Upper lobe of left lung (tissue), 6 donors: Measurements from ENCODE around the gene ABCC8. TPM values are rescaled to one million over a fixed set of nuclear protein-coding genes. Genes with fewer than 3 reads are reported as not detected.
A peak's percentile ranks its signal among the peaks of the same experiment; 100 is the strongest.

ENCODE experiments used
- ATAC-seq, 2 donors: fragments of 200-7000 bp; cut with Tn5 transposase; one replicate each; pipeline ENCODE4 v1.9.1; 2022; ENCODE audit warnings: mild to moderate bottlenecking in 2 of 2, moderate library complexity in 2 of 2; ENCODE audit not compliant: low FRiP score in 2 of 2
- DNase-seq, 2 donors: peaks; one replicate each; pipeline ENCODE4 v3.0.0-alpha.2; 2019 to 2020
- H3K27ac ChIP-seq, 4 donors: fragments of 200-600 bp; sonication (generic); one replicate each; pipeline ENCODE4 v1.5.1; 2016 to 2019
- H3K27me3 ChIP-seq, 4 donors: fragments of 200-600 bp; sonication (generic); one replicate each; pipeline ENCODE4 v1.5.1; 2017 to 2019
- H3K36me3 ChIP-seq, 4 donors: fragments of 200-600 bp; sonication (generic); one replicate each; pipeline ENCODE4 v1.5.1; 2016 to 2019
- H3K4me1 ChIP-seq, 4 donors: fragments of 200-600 bp; sonication (generic); one replicate each; pipeline ENCODE4 v1.5.1; 2018 to 2019
- H3K4me3 ChIP-seq, 4 donors: fragments of 200-600 bp; sonication (generic); one replicate each; pipeline ENCODE4 v1.5.1; 2017 to 2019; ENCODE audit warnings: mild to moderate bottlenecking in 2 of 4, moderate library complexity in 1 of 4
- H3K9me3 ChIP-seq, 4 donors: fragments of 200-600 bp; sonication (generic); one replicate each; pipeline ENCODE4 v1.5.1; 2018 to 2019
- EP300 ChIP-seq, 4 donors: sonication (generic); formaldehyde crosslinking; IDR thresholded peaks; one replicate each; pipeline ENCODE4 v1.5.1; 2017; ENCODE audit warnings: antibody characterized with exemption in 4 of 4, control low read depth in 2 of 4
- POLR2A ChIP-seq, 4 donors: fragments of 450-650 bp; IDR thresholded peaks; one replicate each; pipeline ENCODE4 v1.5.1; 2016 to 2017; ENCODE audit warnings: antibody characterized with exemption in 4 of 4, mild to moderate bottlenecking in 2 of 4
- POLR2AphosphoS5 ChIP-seq, 2 donors: sonication (generic); formaldehyde crosslinking; IDR thresholded peaks; one replicate each; pipeline ENCODE4 v1.5.1; 2017; ENCODE audit warnings: antibody characterized with exemption in 2 of 2
- WGBS, 2 donors: methylation state at CpG; one replicate each; pipeline ENCODE4 v1.1.5; 2017 to 2018; 5-methylcytosine and 5-hydroxymethylcytosine counted together
- total RNA-seq, 6 donors: library from RNA; depleted of rRNA in 4 of 6; stranded (reverse); fragments of >200 nt in 4 of 6; gene quantifications; one replicate each; pipeline versions ENCODE4 v1.1.0 to v1.2.1, GENCODE V29; 2016 to 2021
- TF ChIP-seq, protein P1 (sequence below), 6 experiments: fragments of 450-650 bp in 4 of 6; fragments of 200-600 bp in 2 of 6; sonication (generic) in 2 of 6; IDR thresholded peaks; one replicate each; pipeline ENCODE4 v1.5.1; 2016 to 2019; ENCODE audit warnings: antibody characterized with exemption in 6 of 6
- donor health status: DM: no; HTN: no; CAD: no; lungs with moderate emphysema.
- donor health status: DM: no; HTN: yes; CAD: no; lungs with severe emphysema.

Gene ABCC8
- total RNA-seq, 6 donors from 2014 or later: 1.7 to 62.7 (median 12.5) TPM

DNA sequence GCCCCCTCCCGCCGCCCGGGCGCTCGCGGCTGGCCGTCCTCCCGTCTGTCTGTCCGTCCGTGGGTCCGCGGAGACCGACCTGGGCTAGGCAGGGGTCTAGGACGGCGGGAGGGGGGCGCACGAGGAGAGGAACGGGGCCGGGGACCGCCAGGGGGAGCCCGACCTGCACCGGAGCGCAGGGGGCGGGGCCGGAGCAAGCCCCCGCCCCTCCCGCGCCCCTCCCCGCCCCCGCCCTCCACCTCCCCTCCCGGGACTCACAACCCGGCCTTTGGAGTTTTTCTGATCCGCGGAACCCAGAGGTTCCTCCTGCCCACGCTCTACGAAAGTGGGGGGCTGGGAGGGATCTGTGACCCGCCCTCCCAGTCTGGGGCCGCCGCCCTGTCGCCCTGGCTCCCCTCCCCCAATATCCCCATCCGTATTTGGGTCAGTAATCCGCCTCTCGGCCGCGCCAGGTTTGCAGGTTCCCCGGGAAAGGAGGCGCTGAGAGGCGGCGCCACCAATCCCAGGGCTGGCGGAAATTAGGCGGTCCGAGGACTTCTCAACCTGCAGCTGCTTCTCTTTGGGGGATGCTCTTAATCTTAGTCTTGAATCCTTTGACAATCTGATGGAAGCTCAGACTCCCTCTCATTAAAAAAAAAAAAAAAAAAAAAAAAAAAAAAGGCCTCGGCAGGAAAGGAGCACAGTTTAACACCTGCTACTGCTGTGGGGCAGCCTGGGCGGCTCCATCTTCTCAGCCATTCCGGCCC, 87.3 kb downstream of the ABCC8 start:
- H3K4me3 ChIP-seq: peak overlapping the region; percentile 30 to 69 (median 61)
- no peaks in the 10 kb centered on the region for H3K9me3 ChIP-seq
- no peaks in the 10 kb centered on the region for H3K36me3 ChIP-seq
- 13 to 18% methylated on average over 12 to 16 of the region's 55 CpGs for WGBS, 2 donors
- ATAC-seq (peak; percentile 76 to 80), DNase-seq (peak; percentile 80 to 95)
- peak overlapping the region in 2 of 4 donors; percentile 61 to 72 for H3K27ac ChIP-seq
- no peaks in the 10 kb centered on the region for H3K27me3 ChIP-seq
- peaks cover 4 to 39% (median 11%) of the 10 kb centered on the region in 4 donors for H3K4me1 ChIP-seq
- TF ChIP-seq POLR2A (IDR thresholded peaks at IDR 0.05) (no peak), POLR2AphosphoS5 (IDR thresholded peaks at IDR 0.05) (peak in 1 of 2 donors; percentile 39)
- TF ChIP-seq, protein P1, sequence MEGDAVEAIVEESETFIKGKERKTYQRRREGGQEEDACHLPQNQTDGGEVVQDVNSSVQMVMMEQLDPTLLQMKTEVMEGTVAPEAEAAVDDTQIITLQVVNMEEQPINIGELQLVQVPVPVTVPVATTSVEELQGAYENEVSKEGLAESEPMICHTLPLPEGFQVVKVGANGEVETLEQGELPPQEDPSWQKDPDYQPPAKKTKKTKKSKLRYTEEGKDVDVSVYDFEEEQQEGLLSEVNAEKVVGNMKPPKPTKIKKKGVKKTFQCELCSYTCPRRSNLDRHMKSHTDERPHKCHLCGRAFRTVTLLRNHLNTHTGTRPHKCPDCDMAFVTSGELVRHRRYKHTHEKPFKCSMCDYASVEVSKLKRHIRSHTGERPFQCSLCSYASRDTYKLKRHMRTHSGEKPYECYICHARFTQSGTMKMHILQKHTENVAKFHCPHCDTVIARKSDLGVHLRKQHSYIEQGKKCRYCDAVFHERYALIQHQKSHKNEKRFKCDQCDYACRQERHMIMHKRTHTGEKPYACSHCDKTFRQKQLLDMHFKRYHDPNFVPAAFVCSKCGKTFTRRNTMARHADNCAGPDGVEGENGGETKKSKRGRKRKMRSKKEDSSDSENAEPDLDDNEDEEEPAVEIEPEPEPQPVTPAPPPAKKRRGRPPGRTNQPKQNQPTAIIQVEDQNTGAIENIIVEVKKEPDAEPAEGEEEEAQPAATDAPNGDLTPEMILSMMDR (IDR thresholded peaks at IDR 0.05): peak; percentile 79 to 86 (median 84)

DNA sequence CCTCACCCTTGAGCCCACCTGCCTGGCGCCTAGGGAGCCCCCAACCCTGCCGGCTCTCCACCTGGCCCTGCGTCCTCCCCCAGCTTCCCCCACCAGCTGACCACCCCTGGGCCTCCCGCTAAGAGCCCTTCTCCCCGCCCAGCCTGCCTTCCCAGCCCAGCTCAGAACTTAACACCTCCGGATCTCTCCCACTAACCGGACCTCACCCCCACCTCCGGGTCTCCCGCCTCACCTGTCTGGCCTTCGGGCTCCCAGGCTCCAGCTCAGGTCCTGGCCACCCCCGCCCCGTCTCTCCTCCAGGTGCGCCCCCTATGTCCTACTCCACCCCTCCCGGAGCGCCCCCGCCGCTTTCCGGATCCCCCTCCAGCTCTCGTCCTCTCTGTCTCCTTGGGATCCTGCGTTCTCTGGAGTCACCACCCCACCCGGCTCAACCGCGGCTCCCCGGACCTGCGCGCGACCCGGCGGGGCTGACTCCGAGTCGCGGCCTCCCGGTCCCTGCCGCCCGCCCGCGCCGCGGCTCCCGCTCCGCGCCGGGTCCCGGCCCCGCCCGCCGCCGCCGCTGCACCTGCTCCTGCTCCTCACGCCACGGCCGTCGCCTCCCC, 87.9 kb downstream of the ABCC8 start, which contains the start of gene KCNJ11:
Gene KCNJ11 (minus strand): TSS at position 51 of the 602 bp plus-strand sequence. CDS start 568 bp downstream, outside the sequence.
- peak within 1 kb of the TSS in 2 of 4 donors; percentile 61 to 72 for H3K27ac ChIP-seq
- ATAC-seq (peak in 1 of 2 donors; percentile 41), DNase-seq (no peak)
- no peaks in the 10 kb centered on the region for H3K36me3 ChIP-seq
- peak within 1 kb of the TSS; percentile 30 to 69 (median 61) for H3K4me3 ChIP-seq
- 5 to 9% methylated on average over 16 to 45 of the region's 53 CpGs for WGBS, 2 donors
- H3K27me3 ChIP-seq: no peaks in the 10 kb centered on the region
- TF ChIP-seq POLR2AphosphoS5 (IDR thresholded peaks at IDR 0.05): no peak
- H3K4me1 ChIP-seq: peaks cover 4 to 39% (median 11%) of the 10 kb centered on the region in 4 donors
- H3K9me3 ChIP-seq: no peaks in the 10 kb centered on the region

DNA sequence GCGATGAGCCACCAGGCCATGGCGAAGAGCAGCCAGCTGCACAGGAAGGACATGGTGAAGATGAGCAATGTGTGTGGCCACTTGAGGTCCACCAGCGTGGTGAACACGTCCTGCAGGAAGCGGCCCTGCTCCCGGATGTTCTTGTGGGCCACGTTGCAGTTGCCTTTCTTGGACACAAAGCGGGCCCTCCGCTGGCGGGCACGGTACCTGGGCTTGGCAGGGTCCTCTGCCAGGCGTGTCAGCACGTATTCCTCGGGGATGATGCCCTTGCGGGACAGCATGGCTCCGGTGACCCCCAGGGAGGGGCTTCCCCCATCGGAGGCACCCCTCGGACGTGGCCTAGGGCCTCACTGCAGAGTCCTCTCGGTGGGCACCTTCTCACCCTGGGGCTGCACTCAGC, 88.8 kb downstream of the ABCC8 start:
- Histone ChIP-seq H3K27ac (no peak overlapping the region), H3K9me3 (no peaks in the 10 kb centered on the region), H3K27me3 (no peaks in the 10 kb centered on the region), H3K4me3 (no peak overlapping the region), H3K36me3 (no peaks in the 10 kb centered on the region), H3K4me1 (peaks cover 4 to 39% (median 11%) of the 10 kb centered on the region in 4 donors)
- ATAC-seq: no peak
- 84 to 95% methylated on average over 16 to 20 of the region's 20 CpGs for WGBS, 2 donors
- TF ChIP-seq POLR2AphosphoS5 (IDR thresholded peaks at IDR 0.05) (no peak), EP300 (IDR thresholded peaks at IDR 0.05) (no peak), POLR2A (IDR thresholded peaks at IDR 0.05) (no peak)
- TF ChIP-seq, protein P1 (IDR thresholded peaks at IDR 0.05): no peak
- DNase-seq: peak in 1 of 2 donors; percentile 69

DNA sequence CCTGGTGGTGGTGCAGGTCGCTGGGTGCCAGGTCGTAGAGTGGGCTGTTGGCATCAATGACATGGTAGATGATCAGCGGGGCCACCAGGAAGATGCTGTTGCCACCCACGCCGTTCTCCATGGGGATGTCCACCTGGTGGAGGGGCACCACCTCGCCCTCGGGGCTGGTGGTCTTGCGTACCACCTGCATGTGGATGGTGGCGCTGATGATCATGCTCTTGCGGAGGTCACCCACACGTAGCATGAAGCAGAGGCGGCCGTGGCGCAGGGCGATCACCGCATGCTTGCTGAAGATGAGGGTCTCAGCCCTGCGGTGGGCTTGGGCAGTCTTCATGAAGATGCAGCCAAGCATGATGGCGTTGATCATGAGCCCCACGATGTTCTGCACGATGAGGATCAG, 89.4 kb downstream of the ABCC8 start:
- Histone ChIP-seq H3K4me3 (no peak overlapping the region), H3K36me3 (no peaks in the 10 kb centered on the region), H3K4me1 (peaks cover 4 to 39% (median 11%) of the 10 kb centered on the region in 4 donors), H3K27me3 (no peaks in the 10 kb centered on the region), H3K9me3 (no peaks in the 10 kb centered on the region), H3K27ac (no peak overlapping the region)
- peak in 1 of 2 donors; percentile 78 for DNase-seq
- ATAC-seq: no peak
- 96 to 100% methylated on average over 9 to 20 of the region's 20 CpGs for WGBS, 2 donors
- TF ChIP-seq POLR2AphosphoS5 (IDR thresholded peaks at IDR 0.05): no peak
- TF ChIP-seq, protein P1 (IDR thresholded peaks at IDR 0.05): no peak
- TF ChIP-seq EP300 (IDR thresholded peaks at IDR 0.05): no peak
- no peak for TF ChIP-seq POLR2A (IDR thresholded peaks at IDR 0.05)

DNA sequence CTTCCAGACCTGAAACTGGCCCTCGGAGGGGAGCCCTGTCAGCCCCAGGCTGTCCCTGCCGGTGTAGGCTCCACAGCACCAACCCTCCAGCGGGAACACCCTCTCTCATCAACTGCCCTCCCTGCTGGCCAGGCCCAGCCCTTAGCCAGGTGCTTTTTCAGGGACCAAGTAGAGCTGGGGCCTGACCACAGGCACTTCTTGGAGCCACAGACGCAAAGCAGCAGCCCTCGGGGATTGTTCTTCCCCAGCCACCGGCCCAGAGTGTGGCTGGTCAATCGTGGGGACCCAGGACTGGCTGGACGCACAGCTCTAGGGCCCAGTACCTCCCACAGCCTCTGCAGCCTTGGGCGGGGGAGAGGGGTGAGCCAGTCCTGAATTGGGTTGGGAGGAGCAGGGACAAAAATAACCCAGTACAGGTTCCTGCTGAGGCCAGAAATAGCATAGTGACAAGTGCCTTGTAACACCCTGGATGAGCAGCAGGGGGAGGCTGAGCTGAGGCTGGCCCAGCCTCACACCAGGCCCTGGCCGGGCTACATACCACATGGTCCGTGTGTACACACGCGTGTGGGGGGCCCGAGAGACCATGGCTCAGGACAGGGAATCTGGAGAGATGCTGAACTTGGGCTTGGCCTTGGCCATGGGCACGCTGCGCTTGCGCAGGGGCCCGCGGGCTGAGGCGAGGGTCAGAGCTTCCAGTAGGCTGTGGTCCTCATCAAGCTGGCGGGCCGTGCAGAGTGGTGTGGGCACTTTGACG, 90.1 kb downstream of the ABCC8 start:
- TF ChIP-seq, protein P1 (IDR thresholded peaks at IDR 0.05): peak; percentile 61 to 85 (median 70)
- TF ChIP-seq EP300 (IDR thresholded peaks at IDR 0.05): no peak
- no peak for TF ChIP-seq POLR2AphosphoS5 (IDR thresholded peaks at IDR 0.05)
- TF ChIP-seq POLR2A (IDR thresholded peaks at IDR 0.05): no peak
- peak; percentile 67 to 76 for DNase-seq

More for the DNA sequence above, 90.1 kb downstream of the ABCC8 start:
- no peaks in the 10 kb centered on the region for H3K9me3 ChIP-seq
- ATAC-seq: peak; percentile 56 to 73
- H3K36me3 ChIP-seq: no peaks in the 10 kb centered on the region
- peaks cover 4 to 39% (median 11%) of the 10 kb centered on the region in 4 donors for H3K4me1 ChIP-seq
- peak overlapping the region in 2 of 4 donors; percentile 13 for H3K4me3 ChIP-seq
- no peaks in the 10 kb centered on the region for H3K27me3 ChIP-seq
- no peak overlapping the region for H3K27ac ChIP-seq
- 21 to 66% methylated on average over 6 to 23 of the region's 23 CpGs for WGBS, 2 donors
